ENCODE data around the gene PPP1R11. TPM values are rescaled to one million over a fixed set of nuclear protein-coding genes. Genes with fewer than 3 reads are reported as not detected.
A peak's percentile ranks its signal among the peaks of the same experiment; 100 is the strongest.
"Not testable (repeated sequence)": the region's sequence is repeated elsewhere in the genome, so short reads cannot be mapped to it uniquely, and the experiment has no call there.

Gene PPP1R11
- total RNA-seq, result 46.3 TPM

- peak; percentile 99 for ATAC-seq
These were observed at the start of gene PPP1R11 for GRCh38 chr6:30066577-30067459. TSS of gene PPP1R11 (plus strand) at chr6:30067198. CDS start at chr6:30067411, 213 bp downstream.

DNA sequence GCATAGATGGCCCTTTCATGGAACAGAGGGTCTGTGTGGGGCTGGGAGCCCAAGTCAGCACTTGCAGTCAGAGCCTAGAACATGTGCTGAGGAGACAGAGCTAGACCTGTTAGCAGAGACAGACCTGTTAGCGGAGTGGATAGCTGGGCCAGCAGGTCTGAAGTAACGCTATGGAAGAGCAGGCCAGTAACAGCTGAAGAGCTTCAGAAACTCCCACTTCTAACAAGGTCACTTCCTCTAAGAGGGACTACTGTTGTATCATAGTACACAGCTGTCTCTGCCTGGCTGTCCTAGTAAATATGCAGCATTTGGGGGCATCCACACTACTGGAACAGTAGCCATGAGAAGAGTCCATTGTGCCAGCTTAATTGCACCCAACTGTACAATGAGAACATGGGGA lies 47.2 kb upstream of the PPP1R11 start:
- ATAC-seq, result no peak

GRCh38 chr6:30020626-30021025 lies 46.4 kb upstream of the PPP1R11 start:
- no peak for ATAC-seq

DNA sequence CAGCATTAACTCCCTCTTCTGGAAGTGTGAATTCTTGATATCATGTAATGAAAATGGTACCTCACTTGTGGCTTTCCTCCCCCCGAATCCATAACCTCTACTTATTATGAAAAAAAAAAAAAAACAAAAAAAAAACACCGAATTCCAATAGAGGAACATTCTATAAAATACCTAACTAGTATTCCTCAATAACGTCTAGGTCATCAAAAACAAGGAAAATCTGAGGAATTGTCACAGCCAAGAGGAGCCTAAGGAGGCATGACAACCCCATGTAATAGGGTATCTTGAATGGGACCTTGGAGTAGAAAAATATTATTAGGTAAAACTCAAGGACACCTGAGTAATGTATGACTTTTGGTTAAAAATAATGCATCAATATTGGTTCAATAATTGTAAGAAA lies 44.8 kb upstream of the PPP1R11 start:
- no peak for ATAC-seq

DNA sequence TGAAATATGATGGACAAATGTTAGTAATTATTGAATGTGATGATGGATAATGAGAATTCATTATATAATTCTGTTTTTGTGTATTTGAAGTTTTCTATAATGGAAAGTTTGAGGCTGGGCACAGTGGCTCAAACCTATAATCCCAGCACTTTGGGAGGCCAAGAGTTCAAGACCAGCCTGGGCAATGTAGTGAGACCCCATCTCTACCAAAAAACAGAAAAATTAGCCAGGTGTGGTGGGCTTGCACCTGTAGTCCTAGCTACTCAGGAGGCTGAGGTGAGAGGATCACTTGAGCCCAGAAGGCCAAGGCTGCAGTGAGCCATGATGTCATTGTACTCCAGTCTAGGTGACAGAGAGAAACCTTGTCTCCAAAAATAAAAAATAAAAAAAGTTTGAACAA lies 44.3 kb upstream of the PPP1R11 start:
- not testable (repeated sequence) for ATAC-seq

GRCh38 chr6:30025186-30025585 lies 41.8 kb upstream of the PPP1R11 start:
- ATAC-seq, result no peak

DNA sequence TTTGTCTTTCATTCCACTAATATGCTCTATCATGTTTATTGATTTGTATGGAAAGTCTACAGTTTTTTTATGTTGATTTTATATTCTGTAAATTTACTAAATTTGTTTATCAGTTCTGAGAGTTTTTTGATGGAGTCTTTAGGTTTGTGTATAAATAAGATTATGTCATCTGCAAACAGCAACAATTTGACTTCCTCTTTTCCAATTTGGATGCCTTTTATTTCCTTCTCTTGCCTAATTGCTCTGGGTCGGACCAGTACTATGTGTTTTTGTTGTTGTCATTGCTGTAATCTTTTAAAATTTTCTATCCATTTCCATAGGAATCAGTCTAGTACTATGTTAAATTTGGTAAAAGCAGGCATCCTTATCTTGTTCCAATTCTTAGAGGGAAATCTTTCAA lies 37.4 kb upstream of the PPP1R11 start:
- no peak for ATAC-seq

GRCh38 chr6:30031381-30031780 lies 35.6 kb upstream of the PPP1R11 start:
- no peak for ATAC-seq

DNA sequence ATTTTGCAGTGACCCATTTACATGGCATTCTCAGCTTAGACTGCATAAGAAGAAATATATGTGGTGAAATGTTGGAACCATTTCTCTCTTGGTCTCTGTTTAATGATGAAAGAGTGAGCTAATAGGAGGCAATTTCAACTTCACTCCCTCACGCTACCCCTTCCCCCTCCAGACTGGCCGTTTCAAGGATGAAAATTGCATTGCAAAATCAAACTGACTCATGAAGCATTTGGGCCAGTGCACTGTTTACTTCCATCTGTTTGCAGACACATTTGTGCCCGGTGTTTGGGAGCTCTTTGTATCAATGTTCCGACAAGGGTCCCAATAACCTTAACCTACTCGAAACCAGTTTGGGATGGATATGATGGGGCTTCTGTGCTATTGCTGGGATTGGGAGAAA lies 33.6 kb upstream of the PPP1R11 start:
- ATAC-seq, result not testable (repeated sequence)

GRCh38 chr6:30035784-30036183 lies 31.2 kb upstream of the PPP1R11 start:
- ATAC-seq, result no peak

DNA sequence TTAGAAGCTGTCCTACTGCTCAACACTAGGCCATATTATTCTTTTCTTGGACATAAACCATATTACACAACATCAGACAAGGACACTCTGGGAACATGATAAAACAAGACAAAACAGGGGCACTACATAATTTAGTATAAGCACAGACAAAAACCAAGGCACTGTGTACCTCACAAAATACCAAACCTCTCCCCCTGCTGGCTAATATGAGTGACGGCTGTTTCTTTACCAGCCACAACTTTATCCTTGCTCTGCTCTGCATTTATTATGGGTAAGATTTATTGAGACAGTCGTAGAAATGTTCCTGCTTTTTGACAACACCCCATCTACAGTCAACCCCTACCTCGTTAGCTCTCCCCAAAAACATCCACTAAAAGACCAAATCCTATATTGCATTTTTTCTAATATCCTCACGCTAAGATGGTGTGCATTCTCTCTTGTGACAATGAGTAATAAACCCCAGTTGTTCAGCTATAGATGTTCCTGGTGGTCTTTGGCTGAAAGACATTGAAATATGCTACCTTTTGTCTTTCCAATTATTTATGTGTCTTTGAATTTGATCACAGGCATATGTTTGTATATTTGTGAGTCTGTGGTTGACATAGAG lies 29.7 kb upstream of the PPP1R11 start:
- ATAC-seq, result peak; percentile 29

GRCh38 chr6:30041221-30041620 lies 25.8 kb upstream of the PPP1R11 start:
- no peak for ATAC-seq

- no peak for ATAC-seq
These were observed 25.2 kb upstream of the PPP1R11 start for GRCh38 chr6:30041821-30042220.

GRCh38 chr6:30042476-30042875 lies 24.5 kb upstream of the PPP1R11 start:
- no peak for ATAC-seq

- no peak for ATAC-seq
These were observed 24.1 kb upstream of the PPP1R11 start for GRCh38 chr6:30042914-30043313.

- no peak for ATAC-seq
These were observed 23.3 kb upstream of the PPP1R11 start for GRCh38 chr6:30043744-30044143.

GRCh38 chr6:30044630-30045029 lies 22.4 kb upstream of the PPP1R11 start:
- ATAC-seq, result no peak

DNA sequence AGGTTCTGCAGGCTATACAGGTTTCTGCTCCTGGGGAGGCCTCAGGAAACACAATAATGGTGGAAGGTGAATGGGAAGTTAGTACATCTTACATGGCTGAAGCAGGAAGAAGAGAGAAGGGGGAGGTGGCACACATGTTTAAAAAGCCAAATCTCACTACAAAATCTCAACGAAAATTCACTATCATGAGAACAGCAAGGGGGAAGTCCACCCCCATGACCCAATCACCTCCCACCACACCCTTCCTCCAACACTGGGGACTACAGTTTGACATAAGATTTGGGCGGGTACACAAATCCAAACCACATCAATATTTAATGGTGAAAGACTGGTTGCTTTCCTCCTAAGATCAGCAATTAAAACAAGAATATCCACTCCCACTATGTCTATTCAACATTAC lies 19.8 kb upstream of the PPP1R11 start:
- ATAC-seq, result no peak

- no peak for ATAC-seq
These were observed 13.3 kb upstream of the PPP1R11 start for GRCh38 chr6:30053682-30054081.

DNA sequence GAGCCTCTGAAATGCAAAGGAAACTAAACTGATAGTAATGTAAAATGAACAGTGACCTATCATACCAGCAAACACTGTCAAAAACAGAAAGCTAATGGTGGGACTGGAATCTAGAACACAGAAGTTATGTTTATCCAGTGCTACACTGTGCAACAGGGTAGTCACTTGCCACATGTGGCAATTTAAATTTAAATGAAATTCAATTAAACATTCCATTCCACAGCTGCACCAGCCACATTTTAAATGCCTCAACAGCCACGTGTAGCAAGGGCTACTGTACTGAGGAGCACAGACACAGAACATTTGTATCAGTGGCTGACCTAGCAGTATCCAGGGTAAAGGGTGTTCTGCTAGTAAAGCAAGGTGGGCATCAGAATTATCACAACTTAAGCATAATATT lies 11.5 kb upstream of the PPP1R11 start:
- no peak for ATAC-seq

- peak; percentile 20 for ATAC-seq
These were observed 6.3 kb upstream of the PPP1R11 start for GRCh38 chr6:30060606-30061091.

DNA sequence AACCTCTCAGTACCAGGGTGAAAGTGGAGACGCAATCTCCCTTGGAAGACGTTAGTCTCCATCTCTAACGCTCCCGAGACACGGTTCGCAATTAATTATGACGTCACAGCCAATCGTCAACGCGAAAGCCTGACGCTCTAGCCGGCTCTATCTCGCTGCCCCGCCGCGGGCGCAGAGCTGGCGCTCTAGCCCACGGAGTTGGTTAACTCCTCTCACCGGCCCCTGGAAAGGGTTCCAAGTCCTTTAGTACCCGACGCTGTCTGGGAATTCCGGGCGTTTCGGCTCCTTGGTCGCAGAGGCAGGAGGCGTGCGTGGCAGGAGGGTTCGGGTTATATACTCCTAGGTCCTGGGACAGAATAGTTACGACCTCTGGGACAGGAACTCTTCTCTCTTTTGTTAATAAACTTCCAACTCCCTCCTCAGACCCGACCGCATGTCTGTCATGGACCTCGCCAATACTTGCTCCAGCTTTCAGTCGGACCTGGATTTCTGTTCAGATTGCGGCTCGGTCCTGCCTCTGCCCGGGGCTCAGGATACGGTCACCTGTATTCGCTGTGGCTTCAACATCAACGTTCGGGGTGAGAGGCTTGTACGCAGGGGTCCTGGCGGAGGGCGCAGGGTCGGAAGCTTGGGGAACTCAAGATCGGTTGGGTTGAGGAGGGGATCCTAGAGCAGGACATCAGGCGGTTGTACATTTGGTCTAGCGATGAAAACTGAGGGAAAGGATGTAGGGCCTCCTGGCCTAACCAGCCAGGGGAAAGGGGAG lies 5.7 kb upstream of the PPP1R11 start, which contains the start of gene POLR1H:
Gene POLR1H (plus strand): TSS at position 174 of the 766 bp plus-strand sequence. CDS start 260 bp downstream, at position 434.
- ATAC-seq, result peak; percentile 95

GRCh38 chr6:30061858-30062458 lies 5.0 kb upstream of the PPP1R11 start:
- ATAC-seq, result peak; percentile 41

Measured in esophagus mucosa (tissue), 1 donor.